ENCODE measurements around the gene CDK3. TPM values are rescaled to one million over a fixed set of nuclear protein-coding genes. Genes with fewer than 3 reads are reported as not detected.

CDK3 gene
- total and polyA plus RNA-seq, 9 of the 15 experiments (the other 6 are each of a cell fraction or from before 2014, with no cell fraction given) = 0.55 to 8.2 (median 4.7) TPM

GRCh38 chr17:75950855-75951554, 49.6 kb upstream of the CDK3 start (continued):
- TF ChIP-seq TEAD2 (tag; IDR thresholded peaks at IDR 0.05) (no peak), FOS (IDR thresholded peaks at IDR 0.05; ENCODE audit: extremely low read depth, insufficient read length) (no peak), DNMT1 (IDR thresholded peaks at IDR 0.05) (no peak), ARID3A (IDR thresholded peaks at IDR 0.05; ENCODE audit: borderline replicate concordance, low read depth, low read length) (no peak), CC2D1A (IDR thresholded peaks at IDR 0.05) (no peak), HNRNPL (IDR thresholded peaks at IDR 0.05; ENCODE audit: low read depth, low read length) (no peak), TAL1 (IDR thresholded peaks at IDR 0.05) (peak; percentile 41; the same call in 1 of the 2 replicates), KLF16 (IDR thresholded peaks at IDR 0.05) (peak; percentile 42; the same call in 1 of the 2 replicates), ZNF277 (CRISPR knock-in tag; IDR thresholded peaks at IDR 0.05; ENCODE audit: borderline replicate concordance) (no peak), RBBP5 (IDR thresholded peaks at IDR 0.05; ENCODE audit: borderline replicate concordance, insufficient read depth, low read length, poor library complexity, severe bottlenecking) (no peak)
- TF ChIP-seq, protein P1, sequence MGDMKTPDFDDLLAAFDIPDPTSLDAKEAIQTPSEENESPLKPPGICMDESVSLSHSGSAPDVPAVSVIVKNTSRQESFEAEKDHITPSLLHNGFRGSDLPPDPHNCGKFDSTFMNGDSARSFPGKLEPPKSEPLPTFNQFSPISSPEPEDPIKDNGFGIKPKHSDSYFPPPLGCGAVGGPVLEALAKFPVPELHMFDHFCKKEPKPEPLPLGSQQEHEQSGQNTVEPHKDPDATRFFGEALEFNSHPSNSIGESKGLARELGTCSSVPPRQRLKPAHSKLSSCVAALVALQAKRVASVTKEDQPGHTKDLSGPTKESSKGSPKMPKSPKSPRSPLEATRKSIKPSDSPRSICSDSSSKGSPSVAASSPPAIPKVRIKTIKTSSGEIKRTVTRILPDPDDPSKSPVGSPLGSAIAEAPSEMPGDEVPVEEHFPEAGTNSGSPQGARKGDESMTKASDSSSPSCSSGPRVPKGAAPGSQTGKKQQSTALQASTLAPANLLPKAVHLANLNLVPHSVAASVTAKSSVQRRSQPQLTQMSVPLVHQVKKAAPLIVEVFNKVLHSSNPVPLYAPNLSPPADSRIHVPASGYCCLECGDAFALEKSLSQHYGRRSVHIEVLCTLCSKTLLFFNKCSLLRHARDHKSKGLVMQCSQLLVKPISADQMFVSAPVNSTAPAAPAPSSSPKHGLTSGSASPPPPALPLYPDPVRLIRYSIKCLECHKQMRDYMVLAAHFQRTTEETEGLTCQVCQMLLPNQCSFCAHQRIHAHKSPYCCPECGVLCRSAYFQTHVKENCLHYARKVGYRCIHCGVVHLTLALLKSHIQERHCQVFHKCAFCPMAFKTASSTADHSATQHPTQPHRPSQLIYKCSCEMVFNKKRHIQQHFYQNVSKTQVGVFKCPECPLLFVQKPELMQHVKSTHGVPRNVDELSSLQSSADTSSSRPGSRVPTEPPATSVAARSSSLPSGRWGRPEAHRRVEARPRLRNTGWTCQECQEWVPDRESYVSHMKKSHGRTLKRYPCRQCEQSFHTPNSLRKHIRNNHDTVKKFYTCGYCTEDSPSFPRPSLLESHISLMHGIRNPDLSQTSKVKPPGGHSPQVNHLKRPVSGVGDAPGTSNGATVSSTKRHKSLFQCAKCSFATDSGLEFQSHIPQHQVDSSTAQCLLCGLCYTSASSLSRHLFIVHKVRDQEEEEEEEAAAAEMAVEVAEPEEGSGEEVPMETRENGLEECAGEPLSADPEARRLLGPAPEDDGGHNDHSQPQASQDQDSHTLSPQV (IDR thresholded peaks at IDR 0.05) = no peak
- TF ChIP-seq, protein P2, sequence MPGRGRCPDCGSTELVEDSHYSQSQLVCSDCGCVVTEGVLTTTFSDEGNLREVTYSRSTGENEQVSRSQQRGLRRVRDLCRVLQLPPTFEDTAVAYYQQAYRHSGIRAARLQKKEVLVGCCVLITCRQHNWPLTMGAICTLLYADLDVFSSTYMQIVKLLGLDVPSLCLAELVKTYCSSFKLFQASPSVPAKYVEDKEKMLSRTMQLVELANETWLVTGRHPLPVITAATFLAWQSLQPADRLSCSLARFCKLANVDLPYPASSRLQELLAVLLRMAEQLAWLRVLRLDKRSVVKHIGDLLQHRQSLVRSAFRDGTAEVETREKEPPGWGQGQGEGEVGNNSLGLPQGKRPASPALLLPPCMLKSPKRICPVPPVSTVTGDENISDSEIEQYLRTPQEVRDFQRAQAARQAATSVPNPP (IDR thresholded peaks at IDR 0.05; ENCODE audit: borderline replicate concordance, insufficient read depth, insufficient read length) = no peak
- TF ChIP-seq, protein P3, sequence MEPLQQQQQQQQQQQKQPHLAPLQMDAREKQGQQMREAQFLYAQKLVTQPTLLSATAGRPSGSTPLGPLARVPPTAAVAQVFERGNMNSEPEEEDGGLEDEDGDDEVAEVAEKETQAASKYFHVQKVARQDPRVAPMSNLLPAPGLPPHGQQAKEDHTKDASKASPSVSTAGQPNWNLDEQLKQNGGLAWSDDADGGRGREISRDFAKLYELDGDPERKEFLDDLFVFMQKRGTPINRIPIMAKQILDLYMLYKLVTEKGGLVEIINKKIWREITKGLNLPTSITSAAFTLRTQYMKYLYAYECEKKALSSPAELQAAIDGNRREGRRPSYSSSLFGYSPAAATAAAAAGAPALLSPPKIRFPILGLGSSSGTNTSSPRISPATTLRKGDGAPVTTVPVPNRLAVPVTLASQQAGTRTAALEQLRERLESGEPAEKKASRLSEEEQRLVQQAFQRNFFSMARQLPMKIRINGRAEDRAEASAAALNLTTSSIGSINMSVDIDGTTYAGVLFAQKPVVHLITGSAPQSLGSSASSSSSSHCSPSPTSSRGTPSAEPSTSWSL (CRISPR knock-in tag; IDR thresholded peaks at IDR 0.05; ENCODE audit: borderline replicate concordance) = no peak
- TF ChIP-seq, protein P4, sequence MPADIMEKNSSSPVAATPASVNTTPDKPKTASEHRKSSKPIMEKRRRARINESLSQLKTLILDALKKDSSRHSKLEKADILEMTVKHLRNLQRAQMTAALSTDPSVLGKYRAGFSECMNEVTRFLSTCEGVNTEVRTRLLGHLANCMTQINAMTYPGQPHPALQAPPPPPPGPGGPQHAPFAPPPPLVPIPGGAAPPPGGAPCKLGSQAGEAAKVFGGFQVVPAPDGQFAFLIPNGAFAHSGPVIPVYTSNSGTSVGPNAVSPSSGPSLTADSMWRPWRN (IDR thresholded peaks at IDR 0.05; ENCODE audit: low read depth) = peak; percentile 39; the same call in 1 of the 2 replicates

All from K562 (cell line).